K562 treated with DMSO at 1 percent for 24 hours (cell line): ENCODE data around the gene FPR3. TPM values are rescaled to one million over a fixed set of nuclear protein-coding genes. Genes with fewer than 3 reads are reported as not detected.

Experiments used
- total RNA-seq: library from RNA; unstranded; fragments of 300-600 nt; gene quantifications from 2 replicates; pipeline ENCODE4 v1.2.3, GENCODE V29; 2022; ENCODE audit warnings: low read depth; ENCODE audit not compliant: insufficient read depth

The FPR3 gene
- 0.31 and 0.46 TPM in 2 replicates for total RNA-seq

GRCh38 chr19:51794885-51795490 lies at the start of gene FPR3:
Gene FPR3, plus strand, starts transcription at chr19:51795157. Its CDS starts 28,592 bp downstream, at chr19:51823749.

GRCh38 chr19:51751655-51752054 lies 43.3 kb upstream of the FPR3 start, which contains the start of gene FPR1:
Gene FPR1, minus strand, starts transcription at chr19:51751878. Its CDS starts 4,884 bp downstream, at chr19:51746994.

GRCh38 chr19:51760697-51761356 lies 34.1 kb upstream of the FPR3 start, which contains the start of gene FPR2:
Gene FPR2, plus strand, starts transcription at chr19:51761180. Its CDS starts 7,479 bp downstream, at chr19:51768659.

Other genes with a start within 250 kb of the FPR3 start
- 8.8 and 11.4 TPM in 2 replicates for gene ZNF175, start 223.9 kb upstream of the FPR3 start, total RNA-seq
- gene SIGLEC5, start 164.8 kb upstream of the FPR3 start, total RNA-seq: 0.45 TPM in 1 of 2 replicates, not detected in the other
- gene SIGLEC14, start 148.3 kb upstream of the FPR3 start, total RNA-seq: 0.49 and 0.56 TPM in 2 replicates
- 11.1 and 29.9 TPM in 2 replicates for gene SPACA6, start 101.8 kb upstream of the FPR3 start, total RNA-seq
- not detected in 2 replicates for gene HAS1, start 71.2 kb upstream of the FPR3 start, total RNA-seq
- 0.50 and 0.93 TPM in 2 replicates for gene FPR1, start 43.3 kb upstream of the FPR3 start, total RNA-seq
- 1.2 TPM in 1 of 2 replicates, not detected in the other for gene FPR2, start 34.0 kb upstream of the FPR3 start, total RNA-seq
- 3.2 and 5.3 TPM in 2 replicates for gene ZNF577, start 92.8 kb downstream of the FPR3 start, total RNA-seq
- 2.2 TPM in 2 replicates for gene ZNF649, start 109.9 kb downstream of the FPR3 start, total RNA-seq
- gene ZNF613, start 132.3 kb downstream of the FPR3 start, total RNA-seq: 1.4 and 3.1 TPM in 2 replicates
- 1.5 and 3.0 TPM in 2 replicates for gene ZNF350, start 191.7 kb downstream of the FPR3 start, total RNA-seq
- 2.5 and 3.9 TPM in 2 replicates for gene ZNF615, start 213.1 kb downstream of the FPR3 start, total RNA-seq
- gene ZNF614, start 233.2 kb downstream of the FPR3 start, total RNA-seq: 2.6 and 3.5 TPM in 2 replicates